ENCODE measurements around the gene NREP. TPM values are rescaled to one million over a fixed set of nuclear protein-coding genes. Genes with fewer than 3 reads are reported as not detected.

NREP gene
- total RNA-seq, 1 experiment from 2014 or later: not detected

- TF ChIP-seq EZH2 (IDR thresholded peaks at IDR 0.05; ENCODE audit: low read depth): no peak
- TF ChIP-seq CTCF (conservative IDR thresholded peaks at IDR 0.05): no peak
- no peaks in the 10 kb centered on the region for H3K27me3 ChIP-seq (ENCODE audit: insufficient read depth, low read depth)
- no peaks in the 10 kb centered on the region for H3K36me3 ChIP-seq (ENCODE audit: low read depth)
- ChIA-PET CTCF (no interaction called here), POLR2A (ENCODE audit: unreplicated experiment) (no interaction called here)
- H3K4me3 ChIP-seq: no peak overlapping the region
- H3K79me2 ChIP-seq (ENCODE audit: low read depth): no peaks in the 10 kb centered on the region
- H3F3A ChIP-seq (ENCODE audit: insufficient read depth, low read depth): no peaks in the 10 kb centered on the region
- H3K27ac ChIP-seq: no peak overlapping the region
- no peak overlapping the region for H2AFZ ChIP-seq
- intact Hi-C loops (cut with micrococcal nuclease; ENCODE audit: unreplicated experiment): no loop called here
- H3K9me3 ChIP-seq (ENCODE audit: insufficient read depth, low read depth): no peaks in the 10 kb centered on the region
- no peaks in the 10 kb centered on the region for H4K20me1 ChIP-seq (ENCODE audit: insufficient read depth)
- H3K4me2 ChIP-seq: no peak overlapping the region
- H3K9me2 ChIP-seq (ENCODE audit: insufficient read depth): no peaks in the 10 kb centered on the region
- H3K4me1 ChIP-seq (replicated peaks; ENCODE audit: insufficient read depth): no peaks in the 10 kb centered on the region
- BruUV-seq (replicated peaks): no TSS peak
- DNase-seq: no peak
Observed at GRCh38 chr5:111748304-111748763, 8.7 kb downstream of the NREP start.

- Histone ChIP-seq H4K20me1 (ENCODE audit: insufficient read depth) (no peaks in the 10 kb centered on the region), H3K9me3 (ENCODE audit: insufficient read depth, low read depth) (no peaks in the 10 kb centered on the region), H3K36me3 (ENCODE audit: low read depth) (no peaks in the 10 kb centered on the region), H3K4me2 (no peak overlapping the region), H3F3A (ENCODE audit: insufficient read depth, low read depth) (no peaks in the 10 kb centered on the region), H3K79me2 (ENCODE audit: low read depth) (no peaks in the 10 kb centered on the region), H2AFZ (no peak overlapping the region), H3K27me3 (ENCODE audit: insufficient read depth, low read depth) (no peaks in the 10 kb centered on the region), H3K4me1 (replicated peaks; ENCODE audit: insufficient read depth) (no peaks in the 10 kb centered on the region), H3K27ac (no peak overlapping the region), H3K9me2 (ENCODE audit: insufficient read depth) (no peaks in the 10 kb centered on the region), H3K4me3 (no peak overlapping the region)
- no peak for DNase-seq
- intact Hi-C loops (cut with micrococcal nuclease; ENCODE audit: unreplicated experiment): no loop called here
- POLR2A ChIA-PET (ENCODE audit: unreplicated experiment): no interaction called here
- no TSS peak for BruUV-seq (replicated peaks)
- CTCF ChIA-PET: no interaction called here
- TF ChIP-seq EZH2 (IDR thresholded peaks at IDR 0.05; ENCODE audit: low read depth) (no peak), CTCF (conservative IDR thresholded peaks at IDR 0.05) (no peak)
Observed at GRCh38 chr5:111747337-111747736, 9.7 kb downstream of the NREP start.

- ChIA-PET POLR2A (ENCODE audit: unreplicated experiment) (no interaction called here), CTCF (no interaction called here)
- no peak for DNase-seq
- Histone ChIP-seq H3F3A (ENCODE audit: insufficient read depth, low read depth) (no peaks in the 10 kb centered on the region), H3K36me3 (ENCODE audit: low read depth) (no peaks in the 10 kb centered on the region), H3K9me2 (ENCODE audit: insufficient read depth) (no peaks in the 10 kb centered on the region), H4K20me1 (ENCODE audit: insufficient read depth) (no peaks in the 10 kb centered on the region), H3K4me1 (replicated peaks; ENCODE audit: insufficient read depth) (no peaks in the 10 kb centered on the region), H3K27me3 (ENCODE audit: insufficient read depth, low read depth) (no peaks in the 10 kb centered on the region), H3K4me3 (no peak overlapping the region), H3K9me3 (ENCODE audit: insufficient read depth, low read depth) (no peaks in the 10 kb centered on the region), H2AFZ (no peak overlapping the region), H3K79me2 (ENCODE audit: low read depth) (no peaks in the 10 kb centered on the region), H3K4me2 (no peak overlapping the region), H3K27ac (no peak overlapping the region)
- no peak for TF ChIP-seq CTCF (conservative IDR thresholded peaks at IDR 0.05)
- TF ChIP-seq EZH2 (IDR thresholded peaks at IDR 0.05; ENCODE audit: low read depth): no peak
- BruUV-seq (replicated peaks): no TSS peak
- intact Hi-C loops (cut with micrococcal nuclease; ENCODE audit: unreplicated experiment): no loop called here
Observed at GRCh38 chr5:111746791-111747190, 10.2 kb downstream of the NREP start.
